GM12873 (cell line): ENCODE results near the gene GSE1.

ENCODE experiments used
- TF ChIP-seq, protein P1 (sequence below): IDR thresholded peaks from 2 replicates; pipeline ENCODE4 v1.5.1; 2012; ENCODE audit warnings: low read depth, mild to moderate bottlenecking, moderate library complexity, low read length, control low read depth; ENCODE audit not compliant: insufficient read depth; ENCODE audit errors: missing control alignments

The GSE1 gene

DNA sequence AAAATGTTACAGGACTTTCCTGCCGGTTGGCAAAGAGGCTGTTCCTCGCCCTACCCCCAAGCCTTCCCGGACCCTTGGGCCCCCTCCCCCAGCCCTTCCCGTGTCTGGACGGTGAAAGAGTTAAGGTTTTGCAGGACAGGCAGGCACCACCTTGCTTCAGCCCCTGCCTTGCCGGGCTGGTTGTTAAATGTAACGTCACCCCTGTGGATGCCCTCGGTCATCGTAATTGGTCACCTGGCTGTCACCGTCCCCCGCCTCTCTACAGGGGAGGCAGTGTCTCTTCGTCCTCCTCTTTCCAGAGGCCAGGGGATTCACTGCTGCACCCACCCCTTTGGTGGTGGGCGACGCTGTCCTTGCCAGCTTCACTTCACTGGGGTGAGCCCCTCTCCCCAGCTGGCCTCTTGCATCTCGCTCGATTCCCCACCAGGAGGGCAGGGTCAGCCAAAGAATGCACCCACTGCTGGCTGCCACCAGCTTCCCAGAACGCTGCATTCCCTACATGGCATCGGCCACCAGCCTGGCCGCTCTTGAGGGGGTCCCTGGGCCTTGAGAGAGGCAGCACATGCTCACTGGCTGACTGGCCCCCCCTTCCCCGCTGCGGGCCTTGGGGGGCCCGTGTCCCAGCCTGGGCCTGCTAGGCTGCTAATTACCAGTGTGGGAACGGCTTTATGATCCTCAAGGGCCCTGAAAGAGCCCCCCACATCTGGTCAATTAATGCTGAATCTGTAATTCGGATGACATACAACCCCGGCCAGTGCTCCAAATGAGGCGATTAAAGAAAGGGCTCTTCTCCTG is 25.2 kb upstream of the GSE1 start:
- TF ChIP-seq, protein P1, sequence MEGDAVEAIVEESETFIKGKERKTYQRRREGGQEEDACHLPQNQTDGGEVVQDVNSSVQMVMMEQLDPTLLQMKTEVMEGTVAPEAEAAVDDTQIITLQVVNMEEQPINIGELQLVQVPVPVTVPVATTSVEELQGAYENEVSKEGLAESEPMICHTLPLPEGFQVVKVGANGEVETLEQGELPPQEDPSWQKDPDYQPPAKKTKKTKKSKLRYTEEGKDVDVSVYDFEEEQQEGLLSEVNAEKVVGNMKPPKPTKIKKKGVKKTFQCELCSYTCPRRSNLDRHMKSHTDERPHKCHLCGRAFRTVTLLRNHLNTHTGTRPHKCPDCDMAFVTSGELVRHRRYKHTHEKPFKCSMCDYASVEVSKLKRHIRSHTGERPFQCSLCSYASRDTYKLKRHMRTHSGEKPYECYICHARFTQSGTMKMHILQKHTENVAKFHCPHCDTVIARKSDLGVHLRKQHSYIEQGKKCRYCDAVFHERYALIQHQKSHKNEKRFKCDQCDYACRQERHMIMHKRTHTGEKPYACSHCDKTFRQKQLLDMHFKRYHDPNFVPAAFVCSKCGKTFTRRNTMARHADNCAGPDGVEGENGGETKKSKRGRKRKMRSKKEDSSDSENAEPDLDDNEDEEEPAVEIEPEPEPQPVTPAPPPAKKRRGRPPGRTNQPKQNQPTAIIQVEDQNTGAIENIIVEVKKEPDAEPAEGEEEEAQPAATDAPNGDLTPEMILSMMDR, result no peak

DNA sequence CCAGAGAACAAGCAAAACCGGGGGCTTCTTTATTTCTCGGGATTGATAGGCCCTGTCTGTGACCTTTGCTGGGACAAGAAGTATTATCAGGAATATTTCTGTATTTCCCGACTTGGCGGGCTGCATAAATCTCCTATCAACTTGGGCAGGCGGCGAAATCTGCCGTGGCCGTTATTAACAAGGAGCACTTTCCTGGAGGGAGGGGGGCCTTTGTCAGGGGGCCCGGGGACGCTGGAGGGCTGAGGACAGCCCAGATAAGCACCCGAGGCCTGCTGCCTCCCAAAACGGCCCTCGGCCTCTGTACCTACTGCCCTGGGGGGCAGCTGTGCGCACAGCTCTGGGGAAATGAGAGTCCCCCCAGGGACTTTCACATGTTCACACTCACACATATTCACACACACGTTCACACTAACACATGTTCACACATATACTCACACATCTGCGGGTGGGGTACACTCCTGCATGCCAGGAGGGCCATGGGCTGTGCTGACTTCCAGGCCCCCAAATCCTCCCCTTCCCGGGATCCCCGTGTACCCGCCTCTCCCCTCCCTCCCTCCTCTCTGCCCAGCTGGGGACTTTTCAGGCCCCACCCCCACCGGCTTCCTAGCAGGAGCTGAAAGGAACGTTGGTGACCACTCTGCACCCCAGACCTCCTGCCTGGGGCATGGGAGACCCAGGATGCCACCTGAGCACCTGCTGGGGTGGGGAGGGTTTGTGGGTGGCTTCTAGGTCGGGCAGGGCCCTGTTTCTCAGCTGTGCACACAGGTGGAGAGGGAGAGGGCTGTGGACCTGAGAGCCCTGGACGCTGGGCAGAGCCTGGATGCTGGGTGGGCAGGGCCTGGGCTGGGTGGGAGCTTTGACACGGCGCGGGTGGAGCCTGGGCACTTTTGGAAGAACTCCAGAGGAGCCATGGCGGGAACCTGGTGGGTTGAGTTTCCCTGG is 24.3 kb upstream of the GSE1 start:
- TF ChIP-seq, protein P1, result no peak

DNA sequence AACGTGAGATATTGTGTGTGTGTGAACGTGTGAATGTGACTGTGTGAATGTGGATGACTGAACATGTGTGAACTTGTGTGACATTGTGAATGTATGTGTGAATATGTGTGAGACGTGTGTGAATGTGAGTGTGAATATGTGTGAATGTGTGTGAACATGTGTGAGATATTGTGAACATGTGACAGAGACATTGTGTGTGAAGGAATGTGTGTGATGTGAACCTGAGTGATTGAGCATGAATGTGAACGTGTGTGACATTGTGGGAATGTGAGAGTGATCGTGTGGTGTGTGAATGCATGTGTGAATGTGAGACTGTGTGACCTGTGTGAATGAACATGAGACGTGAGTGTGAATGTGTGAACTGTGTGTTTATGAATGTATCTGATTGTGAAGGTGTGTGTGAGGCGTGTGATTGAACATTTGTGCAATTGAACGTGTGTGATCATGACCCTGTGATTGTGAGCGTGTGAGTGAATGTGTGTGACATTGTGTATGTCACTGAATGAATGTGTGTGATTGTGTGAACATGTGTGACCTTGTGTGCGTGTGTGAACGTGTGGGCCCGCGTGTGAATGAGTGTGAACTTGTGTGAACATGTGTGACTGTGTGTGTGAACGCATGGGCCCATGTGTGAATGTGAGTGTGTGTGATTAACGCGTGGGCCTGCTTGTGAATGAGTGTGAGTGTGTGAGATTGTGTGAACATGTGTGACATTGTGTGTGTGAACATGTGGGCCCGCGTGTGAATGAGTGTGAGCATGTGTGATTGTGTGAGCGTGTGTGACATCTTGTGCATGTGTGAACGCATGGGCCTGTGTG is 23.2 kb upstream of the GSE1 start:
- TF ChIP-seq, protein P1, result no peak

DNA sequence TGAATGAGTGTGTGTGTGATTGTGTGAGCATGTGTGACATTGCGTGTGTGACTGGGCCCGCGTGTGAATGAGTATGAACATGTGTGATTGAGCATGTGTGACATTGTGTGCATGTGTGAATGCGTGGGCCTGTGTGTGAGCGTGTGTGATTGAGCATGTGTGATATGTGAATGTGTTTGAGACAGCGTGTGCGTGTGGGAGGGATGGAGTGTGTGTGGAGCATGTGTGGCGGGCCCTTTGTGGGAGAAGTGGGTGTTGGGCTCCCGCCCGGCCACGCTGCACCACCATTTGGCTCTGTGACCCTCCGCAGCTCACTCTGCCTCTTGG is 22.7 kb upstream of the GSE1 start:
- TF ChIP-seq, protein P1, result no peak

DNA sequence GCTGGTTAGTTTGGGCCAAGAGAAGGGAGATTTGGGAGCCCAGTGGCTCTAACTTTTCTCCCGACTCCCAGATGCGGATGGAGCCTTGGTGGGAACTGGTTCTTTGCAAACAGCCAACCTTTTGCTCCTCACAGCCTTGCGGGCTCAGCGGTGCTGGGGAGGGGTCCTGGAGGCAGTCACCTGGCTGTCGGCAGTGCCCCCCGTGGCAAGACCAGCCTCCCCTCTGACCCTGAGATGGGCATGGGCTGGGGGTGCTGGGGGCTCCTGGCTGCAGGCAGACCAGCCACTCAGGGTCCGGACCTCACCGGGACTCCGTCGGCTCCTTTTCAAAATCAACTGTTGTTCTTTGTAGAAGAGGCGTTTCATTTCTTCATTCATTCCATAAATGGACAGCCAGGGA is 21.7 kb upstream of the GSE1 start:
- TF ChIP-seq, protein P1, result no peak

DNA sequence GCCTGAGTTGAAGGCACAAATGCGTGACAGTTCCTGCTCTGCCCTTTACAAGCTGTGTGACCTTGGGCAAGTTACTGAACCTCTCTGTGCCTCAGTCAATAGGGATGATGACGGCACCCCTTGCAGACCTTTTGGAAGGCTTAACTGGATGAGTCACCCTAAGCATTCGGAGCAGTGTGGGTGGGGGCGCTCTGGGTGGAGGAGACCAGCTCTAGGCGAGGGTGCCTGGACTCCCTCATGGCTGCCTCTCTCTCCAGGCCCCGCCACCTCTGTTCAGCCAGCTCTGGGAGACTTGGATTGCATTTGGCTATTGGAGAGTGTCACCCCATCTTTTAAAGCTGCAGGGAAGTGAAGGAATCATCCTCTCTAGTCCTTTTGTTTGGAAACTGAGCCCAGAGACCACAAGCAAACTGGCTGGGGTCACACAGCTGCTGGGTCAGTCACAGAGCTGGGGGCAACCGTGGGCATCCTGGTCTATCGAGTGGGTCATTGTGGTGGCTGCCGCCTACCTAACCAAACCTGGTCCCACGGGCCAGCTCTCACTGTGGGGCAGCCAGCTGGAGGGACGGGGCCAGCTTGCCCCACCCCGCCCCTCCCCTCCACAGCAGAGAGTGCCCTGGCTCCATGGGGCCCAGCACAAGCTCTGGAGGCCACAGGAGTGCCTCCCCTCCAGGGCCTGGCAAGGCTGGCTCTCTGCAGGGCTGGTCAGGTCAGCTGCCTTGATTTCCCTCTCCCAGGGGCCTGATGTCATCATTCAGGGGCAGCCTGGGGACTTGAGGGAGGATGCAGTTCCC is 20.2 kb upstream of the GSE1 start:
- TF ChIP-seq, protein P1, result no peak
